ENCODE results near the gene RPP25.

Gene RPP25

GRCh38 chr15:74997141-74997540 is 40.6 kb upstream of the RPP25 start:
- H3K36me3 ChIP-seq (replicated peaks; ENCODE audit: low read depth, low read length): no peaks in the 10 kb centered on the region
- H3K4me1 ChIP-seq (ENCODE audit: low read length): peaks cover 14% of the 10 kb centered on the region
- no peak overlapping the region for H3K4me3 ChIP-seq (ENCODE audit: low read length)
- H3K79me2 ChIP-seq (ENCODE audit: low read length): no peaks in the 10 kb centered on the region; the same call in 1 of the 2 replicates
- no peaks in the 10 kb centered on the region for H4K20me1 ChIP-seq (ENCODE audit: insufficient read depth, low read length)
- H2AFZ ChIP-seq (ENCODE audit: low read depth, low read length): no peak overlapping the region
- H3K9me3 ChIP-seq (ENCODE audit: insufficient read depth, low read length): no peaks in the 10 kb centered on the region
- H3K9ac ChIP-seq (ENCODE audit: low read length): no peak overlapping the region
- H3K4me2 ChIP-seq (ENCODE audit: low read length): no peak overlapping the region
- no peak for TF ChIP-seq EZH2phosphoT487 (IDR thresholded peaks at IDR 0.05; ENCODE audit: low read depth)
- TF ChIP-seq, protein P1, sequence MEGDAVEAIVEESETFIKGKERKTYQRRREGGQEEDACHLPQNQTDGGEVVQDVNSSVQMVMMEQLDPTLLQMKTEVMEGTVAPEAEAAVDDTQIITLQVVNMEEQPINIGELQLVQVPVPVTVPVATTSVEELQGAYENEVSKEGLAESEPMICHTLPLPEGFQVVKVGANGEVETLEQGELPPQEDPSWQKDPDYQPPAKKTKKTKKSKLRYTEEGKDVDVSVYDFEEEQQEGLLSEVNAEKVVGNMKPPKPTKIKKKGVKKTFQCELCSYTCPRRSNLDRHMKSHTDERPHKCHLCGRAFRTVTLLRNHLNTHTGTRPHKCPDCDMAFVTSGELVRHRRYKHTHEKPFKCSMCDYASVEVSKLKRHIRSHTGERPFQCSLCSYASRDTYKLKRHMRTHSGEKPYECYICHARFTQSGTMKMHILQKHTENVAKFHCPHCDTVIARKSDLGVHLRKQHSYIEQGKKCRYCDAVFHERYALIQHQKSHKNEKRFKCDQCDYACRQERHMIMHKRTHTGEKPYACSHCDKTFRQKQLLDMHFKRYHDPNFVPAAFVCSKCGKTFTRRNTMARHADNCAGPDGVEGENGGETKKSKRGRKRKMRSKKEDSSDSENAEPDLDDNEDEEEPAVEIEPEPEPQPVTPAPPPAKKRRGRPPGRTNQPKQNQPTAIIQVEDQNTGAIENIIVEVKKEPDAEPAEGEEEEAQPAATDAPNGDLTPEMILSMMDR (IDR thresholded peaks at IDR 0.05; ENCODE audit: low read depth, low read length): no peak
- H3K27me3 ChIP-seq (ENCODE audit: low read depth, low read length): 0 out of 2 replicates have a peak, but pooled peaks cover 14% of the 10 kb centered on the region
- H3K27ac ChIP-seq (ENCODE audit: low read length): no peak overlapping the region

GRCh38 chr15:74995779-74996765 is 39.5 kb upstream of the RPP25 start:
- Histone ChIP-seq H2AFZ (ENCODE audit: low read depth, low read length) (peak overlapping the region; percentile 73; the same call in 1 of the 2 replicates), H3K4me2 (ENCODE audit: low read length) (peak overlapping the region; percentile 89), H3K9ac (ENCODE audit: low read length) (peak overlapping the region; percentile 89), H4K20me1 (ENCODE audit: insufficient read depth, low read length) (no peaks in the 10 kb centered on the region), H3K4me1 (ENCODE audit: low read length) (peaks cover 14% of the 10 kb centered on the region), H3K36me3 (replicated peaks; ENCODE audit: low read depth, low read length) (no peaks in the 10 kb centered on the region), H3K27ac (ENCODE audit: low read length) (no peak overlapping the region), H3K4me3 (ENCODE audit: low read length) (peak overlapping the region; percentile 92), H3K79me2 (ENCODE audit: low read length) (no peaks in the 10 kb centered on the region; the same call in 1 of the 2 replicates), H3K9me3 (ENCODE audit: insufficient read depth, low read length) (no peaks in the 10 kb centered on the region), H3K27me3 (ENCODE audit: low read depth, low read length) (peaks cover 20% of the 10 kb centered on the region; the same call in 1 of the 2 replicates)
- TF ChIP-seq, protein P1 (IDR thresholded peaks at IDR 0.05; ENCODE audit: low read depth, low read length): no peak
- no peak for TF ChIP-seq EZH2phosphoT487 (IDR thresholded peaks at IDR 0.05; ENCODE audit: low read depth)

- H3K4me1 ChIP-seq (ENCODE audit: low read length): peaks cover 19% of the 10 kb centered on the region
- H3K27ac ChIP-seq (ENCODE audit: low read length): peak within 1 kb of the TSS; percentile 22; the same call in 1 of the 2 replicates
- no peaks in the 10 kb centered on the region for H3K9me3 ChIP-seq (ENCODE audit: insufficient read depth, low read length)
- no peaks in the 10 kb centered on the region for H4K20me1 ChIP-seq (ENCODE audit: insufficient read depth, low read length)
- H3K4me3 ChIP-seq (ENCODE audit: low read length): peak within 1 kb of the TSS; percentile 92
- no peaks in the 10 kb centered on the region for H3K36me3 ChIP-seq (replicated peaks; ENCODE audit: low read depth, low read length)
- TF ChIP-seq, protein P1 (IDR thresholded peaks at IDR 0.05; ENCODE audit: low read depth, low read length): no peak
- TF ChIP-seq EZH2phosphoT487 (IDR thresholded peaks at IDR 0.05; ENCODE audit: low read depth): no peak
- peaks cover 20% of the 10 kb centered on the region; the same call in 1 of the 2 replicates for H3K27me3 ChIP-seq (ENCODE audit: low read depth, low read length)
- peak within 1 kb of the TSS; percentile 89 for H2AFZ ChIP-seq (ENCODE audit: low read depth, low read length)
- H3K4me2 ChIP-seq (ENCODE audit: low read length): peak within 1 kb of the TSS; percentile 89
- peak within 1 kb of the TSS; percentile 89 for H3K9ac ChIP-seq (ENCODE audit: low read length)
- H3K79me2 ChIP-seq (ENCODE audit: low read length): no peaks in the 10 kb centered on the region; the same call in 1 of the 2 replicates
Observed at GRCh38 chr15:74995182-74995778, 38.7 kb upstream of the RPP25 start, which contains the start of gene SCAMP5. TSS of gene SCAMP5 (plus strand) at chr15:74995563. CDS start at chr15:75011840, 16,277 bp downstream.

Measured in OCI-LY3 (cell line).